CD14-positive monocyte (primary cell): ENCODE results near the gene HACD4. TPM values are rescaled to one million over a fixed set of nuclear protein-coding genes. Genes with fewer than 3 reads are reported as not detected.

Source experiments
- DNase-seq, 3 donors: peaks; one replicate each; pipeline ENCODE4 v3.0.0-alpha.2; 2011 to 2022
- H2AFZ ChIP-seq: 2 replicates; pipeline ENCODE4 v1.6.0; 2012; ENCODE audit warnings: mild to moderate bottlenecking, low read depth, low read length, inconsistent platforms; ENCODE audit not compliant: insufficient read depth, poor library complexity, severe bottlenecking
- H3K27ac ChIP-seq, 2 donors: 1 replicate in 1 of 2; 2 replicates in 1 of 2; pipeline ENCODE4 v1.5.1; 2012 to 2013; ENCODE audit warnings: low read length in 2 of 2, control low read depth in 1 of 2, inconsistent platforms in 1 of 2, low read depth in 1 of 2, mild to moderate bottlenecking in 1 of 2
- H3K27me3 ChIP-seq, 2 donors: one replicate each; pipeline versions ENCODE4 v1.6.0 to v1.6.1; 2011 to 2013; ENCODE audit warnings: low read length in 2 of 2; ENCODE audit not compliant: control insufficient read depth in 2 of 2, insufficient read depth in 2 of 2
- H3K36me3 ChIP-seq, 2 donors: replicated peaks in 1 of 2; 1 replicate in 1 of 2; 2 replicates in 1 of 2; pipeline versions ENCODE4 v1.5.1 to v1.6.1; 2012 to 2013; ENCODE audit warnings: low read length in 2 of 2, control low read depth in 1 of 2, inconsistent platforms in 1 of 2, mild to moderate bottlenecking in 1 of 2; ENCODE audit not compliant: insufficient read depth in 2 of 2, control insufficient read depth in 1 of 2
- H3K4me1 ChIP-seq, 2 donors: 1 replicate in 1 of 2; 2 replicates in 1 of 2; pipeline versions ENCODE4 v1.5.1 to v1.6.1; 2012 to 2013; ENCODE audit warnings: low read length in 2 of 2, control low read depth in 1 of 2, inconsistent platforms in 1 of 2, mild to moderate bottlenecking in 1 of 2, moderate library complexity in 1 of 2; ENCODE audit not compliant: insufficient read depth in 2 of 2, control insufficient read depth in 1 of 2
- H3K4me2 ChIP-seq: replicated peaks from 2 replicates; pipeline ENCODE3; 2012; ENCODE audit warnings: low read length, moderate library complexity, mild to moderate bottlenecking; ENCODE audit not compliant: poor library complexity, severe bottlenecking; ENCODE audit errors: extremely low read depth
- H3K4me3 ChIP-seq, 3 experiments: fragments of 200-600 bp in 1 of 3; sonication (generic) in 1 of 3; replicated peaks in 1 of 3; 1 replicate in 2 of 3; 2 replicates in 1 of 3; pipeline ENCODE4 v1.5.1; 2011 to 2013; ENCODE audit warnings: low read length in 3 of 3, mild to moderate bottlenecking in 3 of 3, control low read depth in 2 of 3, low read depth in 2 of 3, inconsistent platforms in 1 of 3, moderate library complexity in 1 of 3
- H3K79me2 ChIP-seq: 2 replicates; pipeline ENCODE4 v1.6.0; 2012; ENCODE audit warnings: mild to moderate bottlenecking, control low read depth, inconsistent platforms, low read length, moderate library complexity; ENCODE audit not compliant: insufficient read depth
- H3K9ac ChIP-seq: 2 replicates; pipeline ENCODE4 v1.6.0; 2017; ENCODE audit warnings: low read length, mild to moderate bottlenecking; ENCODE audit not compliant: insufficient read depth, poor library complexity, severe bottlenecking
- H3K9me3 ChIP-seq, 2 donors: replicated peaks in 1 of 2; 1 replicate in 1 of 2; 2 replicates in 1 of 2; pipeline versions ENCODE4 v1.5.1 to v1.6.1; 2012 to 2013; ENCODE audit warnings: low read length in 2 of 2, control low read depth in 1 of 2; ENCODE audit not compliant: control insufficient read depth in 1 of 2, insufficient read depth in 1 of 2
- H4K20me1 ChIP-seq: 2 replicates; pipeline ENCODE4 v1.6.0; 2012; ENCODE audit warnings: mild to moderate bottlenecking, low read length, control low read depth, moderate library complexity; ENCODE audit not compliant: insufficient read depth
- H3K27ac Mint-ChIP-seq, 7 donors: one replicate each; pipeline ENCODE4 v1.8.0; 2020; ENCODE audit warnings: mild to moderate bottlenecking in 7 of 7, mixed read lengths in 7 of 7, moderate library complexity in 6 of 7, inconsistent platforms in 2 of 7
- H3K27me3 Mint-ChIP-seq, 3 donors: one replicate each; pipeline ENCODE4 v1.8.0; 2021 to 2022; ENCODE audit warnings: low read depth in 3 of 3, mild to moderate bottlenecking in 3 of 3, mixed read lengths in 3 of 3, moderate library complexity in 3 of 3, inconsistent platforms in 1 of 3
- H3K36me3 Mint-ChIP-seq, 2 donors: one replicate each; pipeline ENCODE4 v1.8.0; 2020; ENCODE audit warnings: mixed read lengths in 2 of 2, inconsistent platforms in 1 of 2, mild to moderate bottlenecking in 1 of 2
- H3K4me1 Mint-ChIP-seq: one replicate; pipeline ENCODE4 v1.8.0; 2020; ENCODE audit warnings: mild to moderate bottlenecking, mixed read lengths
- H3K4me3 Mint-ChIP-seq, 2 donors: one replicate each; pipeline ENCODE4 v1.8.0; 2020; ENCODE audit warnings: mild to moderate bottlenecking in 2 of 2, mixed read lengths in 2 of 2, moderate library complexity in 1 of 2
- H3K9me3 Mint-ChIP-seq, 7 donors: one replicate each; pipeline ENCODE4 v1.8.0; 2020 to 2022; ENCODE audit warnings: mixed read lengths in 7 of 7, mild to moderate bottlenecking in 6 of 7, moderate library complexity in 6 of 7, inconsistent platforms in 2 of 7
- CTCF ChIP-seq: fragments of 200-600 bp; IDR thresholded peaks from one replicate; pipeline ENCODE4 v1.8.0; 2022; ENCODE audit warnings: antibody characterized with exemption, mild to moderate bottlenecking
- WGBS: methylation state at CpG from one replicate; pipeline ENCODE4 v1.1.5; 2013; ENCODE audit warnings: missing lambda C conversion rate; ENCODE audit not compliant: insufficient coverage; 5-methylcytosine and 5-hydroxymethylcytosine counted together
- intact Hi-C, 2 donors: fragments of 100-400 bp; cut with micrococcal nuclease; formaldehyde crosslinking; loops; one replicate each; pipeline versions ENCODE4 v1.15.0 to v1.15.1; 2023
- polyA plus RNA-seq, 3 donors: library from polyadenylated mRNA; depleted of rRNA in 1 of 3; unstranded in 2 of 3; stranded (reverse) in 1 of 3; fragments of 300-500 nt in 2 of 3; fragments of >200 nt in 1 of 3; fragmentation: Illumina TruSeq in 2 of 3; gene quantifications; 1 replicate in 2 of 3; 2 replicates in 1 of 3; pipeline ENCODE4 v1.2.3, GENCODE V29; 2012 to 2021

Gene HACD4
- polyA plus RNA-seq, 3 donors: 23.9 to 28.7 (median 27.5) TPM

- no peak for DNase-seq
- Mint-ChIP-seq H3K4me3 (no peak overlapping the region), H3K27me3 (peaks cover 0 to 2% (median 0%) of the 10 kb centered on the region in 3 donors), H3K36me3 (no peaks in the 10 kb centered on the region), H3K9me3 (peaks cover 0 to 5% (median 0%) of the 10 kb centered on the region in 7 donors), H3K27ac (no peak overlapping the region), H3K4me1 (peaks cover 8% of the 10 kb centered on the region)
- TF ChIP-seq CTCF: no peak
- Histone ChIP-seq H3K79me2 (no peaks in the 10 kb centered on the region), H3K27me3 (no peaks in the 10 kb centered on the region), H3K36me3 (no peaks in the 10 kb centered on the region), H3K27ac (no peak overlapping the region), H3K4me2 (no peak overlapping the region), H2AFZ (peak overlapping the region; percentile 49), H3K4me1 (peaks cover 5 to 7% of the 10 kb centered on the region in 2 donors), H3K9me3 (no peaks in the 10 kb centered on the region), H3K9ac (no peak overlapping the region), H3K4me3 (no peak overlapping the region), H4K20me1 (no peaks in the 10 kb centered on the region)
- 0% methylated on average over 1 of the region's 2 CpGs for WGBS
- intact Hi-C loops: no loop called here
Measured at GRCh38 chr9:21047281-21047691, 15.8 kb upstream of the HACD4 start.

DNA sequence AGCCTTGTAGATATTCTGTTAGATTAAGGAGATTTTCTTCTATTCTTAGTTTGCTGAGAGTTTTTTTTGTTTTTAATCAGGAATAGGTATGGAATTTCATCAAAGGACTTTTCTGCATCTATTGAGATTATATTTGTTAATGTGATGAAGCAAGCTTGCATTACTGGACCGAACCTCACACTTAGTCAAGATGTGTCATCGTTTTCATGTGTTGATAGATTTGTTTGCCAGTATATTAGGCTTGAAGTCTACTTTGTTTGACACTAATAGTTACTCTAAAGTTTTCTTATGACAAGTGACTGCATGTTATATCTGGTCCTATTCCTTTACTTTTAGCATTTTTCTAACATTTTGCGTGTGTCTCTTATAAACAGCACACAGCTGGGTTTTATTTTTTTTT is 12.4 kb upstream of the HACD4 start:
- TF ChIP-seq CTCF: no peak
- H3K4me3 Mint-ChIP-seq: no peak overlapping the region
- H3K4me1 Mint-ChIP-seq: peaks cover 8% of the 10 kb centered on the region
- H3K27ac Mint-ChIP-seq: no peak overlapping the region
- Histone ChIP-seq H3K9ac (no peak overlapping the region), H3K79me2 (no peaks in the 10 kb centered on the region), H3K4me3 (no peak overlapping the region), H3K27ac (no peak overlapping the region), H4K20me1 (no peaks in the 10 kb centered on the region), H3K4me2 (no peak overlapping the region), H2AFZ (no peak overlapping the region), H3K9me3 (no peaks in the 10 kb centered on the region), H3K36me3 (no peaks in the 10 kb centered on the region), H3K27me3 (no peaks in the 10 kb centered on the region), H3K4me1 (peaks cover 5 to 7% of the 10 kb centered on the region in 2 donors)
- WGBS: no CpG with 5 or more reads among the region's 3 CpGs
- no peaks in the 10 kb centered on the region for H3K27me3 Mint-ChIP-seq
- intact Hi-C loops: no loop called here
- H3K9me3 Mint-ChIP-seq: no peaks in the 10 kb centered on the region
- H3K36me3 Mint-ChIP-seq: no peaks in the 10 kb centered on the region
- no peak for DNase-seq
